MG63 (cell line): Measurements from ENCODE around the gene MAFF. TPM values are rescaled to one million over a fixed set of nuclear protein-coding genes. Genes with fewer than 3 reads are reported as not detected.
"Not testable (repeated sequence)": the region's sequence is repeated elsewhere in the genome, so short reads cannot be mapped to it uniquely, and the experiment has no call there.

Source experiments
- DNase-seq: peaks from one replicate; pipeline ENCODE4 v3.0.0-alpha.2; 2020
- H3K27me3 ChIP-seq: fragments of 250-450 bp; sonication (Bioruptor Pico); 2 replicates; pipeline ENCODE4 v1.5.1; 2020; ENCODE audit warnings: mild to moderate bottlenecking, moderate library complexity
- H3K36me3 ChIP-seq: fragments of 250-450 bp; sonication (Bioruptor Pico); 2 replicates; pipeline ENCODE4 v1.5.1; 2020; ENCODE audit warnings: mild to moderate bottlenecking, moderate library complexity
- H3K4me3 ChIP-seq: fragments of 250-450 bp; sonication (Bioruptor Pico); 2 replicates; pipeline ENCODE4 v1.5.1; 2020; ENCODE audit warnings: mild to moderate bottlenecking, moderate library complexity
- H3K9me3 ChIP-seq: fragments of 250-450 bp; sonication (Bioruptor Pico); 2 replicates; pipeline ENCODE4 v1.5.1; 2020; ENCODE audit warnings: mild to moderate bottlenecking, moderate library complexity
- total RNA-seq: library from RNA; depleted of rRNA; stranded (reverse); fragments of >200 nt; shearing (Covaris generic); gene quantifications from 2 replicates; pipeline ENCODE4 v1.2.3, GENCODE V29; 2014; ENCODE audit warnings: low replicate concordance

Gene MAFF
- total RNA-seq, 1 experiment from 2014 or later = 22.0 TPM

GRCh38 chr22:38228326-38228872 is 26.6 kb downstream of the MAFF start:
- peaks cover 69% of the 10 kb centered on the region for H3K36me3 ChIP-seq
- peak; percentile 43 for DNase-seq
- H3K9me3 ChIP-seq = no peaks in the 10 kb centered on the region
- H3K4me3 ChIP-seq = no peak overlapping the region
- no peaks in the 10 kb centered on the region for H3K27me3 ChIP-seq

GRCh38 chr22:38228873-38229740 is 27.3 kb downstream of the MAFF start:
- peak; percentile 86 for DNase-seq
- Histone ChIP-seq H3K9me3 (no peaks in the 10 kb centered on the region), H3K36me3 (peaks cover 71% of the 10 kb centered on the region), H3K4me3 (no peak overlapping the region), H3K27me3 (no peaks in the 10 kb centered on the region)

GRCh38 chr22:38230108-38230825 is 28.5 kb downstream of the MAFF start:
- Histone ChIP-seq H3K36me3 (peaks cover 72% of the 10 kb centered on the region), H3K27me3 (no peaks in the 10 kb centered on the region), H3K9me3 (no peaks in the 10 kb centered on the region), H3K4me3 (no peak overlapping the region)
- no peak for DNase-seq

- Histone ChIP-seq H3K36me3 (peaks cover 79% of the 10 kb centered on the region), H3K27me3 (no peaks in the 10 kb centered on the region), H3K9me3 (no peaks in the 10 kb centered on the region), H3K4me3 (no peak overlapping the region)
- no peak for DNase-seq
Observed at GRCh38 chr22:38230916-38231315, 29.1 kb downstream of the MAFF start.

GRCh38 chr22:38232196-38232595 is 30.4 kb downstream of the MAFF start:
- no peak overlapping the region for H3K4me3 ChIP-seq
- peaks cover 78% of the 10 kb centered on the region for H3K36me3 ChIP-seq
- no peak for DNase-seq
- no peaks in the 10 kb centered on the region for H3K27me3 ChIP-seq
- H3K9me3 ChIP-seq = no peaks in the 10 kb centered on the region

GRCh38 chr22:38233427-38233826 is 31.6 kb downstream of the MAFF start:
- H3K36me3 ChIP-seq = peaks cover 75% of the 10 kb centered on the region
- H3K4me3 ChIP-seq = no peak overlapping the region
- DNase-seq = peak; percentile 62
- no peaks in the 10 kb centered on the region for H3K27me3 ChIP-seq
- no peaks in the 10 kb centered on the region for H3K9me3 ChIP-seq

- peaks cover 73% of the 10 kb centered on the region for H3K36me3 ChIP-seq
- not testable (repeated sequence) for H3K27me3 ChIP-seq, H3K4me3 ChIP-seq, DNase-seq, H3K9me3 ChIP-seq
Observed at GRCh38 chr22:38233856-38234255, 32.1 kb downstream of the MAFF start.

- H3K27me3 ChIP-seq = no peaks in the 10 kb centered on the region
- H3K4me3 ChIP-seq = no peak overlapping the region
- no peak for DNase-seq
- H3K36me3 ChIP-seq = peaks cover 68% of the 10 kb centered on the region
- no peaks in the 10 kb centered on the region for H3K9me3 ChIP-seq
Observed at GRCh38 chr22:38235240-38235850, 33.6 kb downstream of the MAFF start.

GRCh38 chr22:38236786-38237185 is 35.0 kb downstream of the MAFF start:
- Histone ChIP-seq H3K36me3 (peaks cover 54% of the 10 kb centered on the region), H3K27me3 (no peaks in the 10 kb centered on the region), H3K4me3 (no peak overlapping the region), H3K9me3 (no peaks in the 10 kb centered on the region)
- no peak for DNase-seq

- peak; percentile 66 for DNase-seq
- H3K36me3 ChIP-seq = peaks cover 48% of the 10 kb centered on the region
- H3K27me3 ChIP-seq = no peaks in the 10 kb centered on the region
- no peak overlapping the region for H3K4me3 ChIP-seq
- H3K9me3 ChIP-seq = no peaks in the 10 kb centered on the region
Observed at GRCh38 chr22:38238519-38239071, 36.8 kb downstream of the MAFF start.

- DNase-seq = peak; percentile 91
- Histone ChIP-seq H3K36me3 (peaks cover 45% of the 10 kb centered on the region), H3K9me3 (no peaks in the 10 kb centered on the region), H3K27me3 (no peaks in the 10 kb centered on the region), H3K4me3 (no peak overlapping the region)
Observed at GRCh38 chr22:38239101-38239761, 37.4 kb downstream of the MAFF start.

- peak; percentile 90 for DNase-seq
- H3K27me3 ChIP-seq = no peaks in the 10 kb centered on the region
- no peaks in the 10 kb centered on the region for H3K9me3 ChIP-seq
- no peak overlapping the region for H3K4me3 ChIP-seq
- H3K36me3 ChIP-seq = peaks cover 37% of the 10 kb centered on the region
Observed at GRCh38 chr22:38240734-38241252, 39.0 kb downstream of the MAFF start.

- peak; percentile 44 for DNase-seq
- H3K9me3 ChIP-seq = no peaks in the 10 kb centered on the region
- H3K27me3 ChIP-seq = no peaks in the 10 kb centered on the region
- H3K4me3 ChIP-seq = no peak overlapping the region
- peaks cover 27% of the 10 kb centered on the region for H3K36me3 ChIP-seq
Observed at GRCh38 chr22:38243007-38243765, 41.4 kb downstream of the MAFF start.

GRCh38 chr22:38244106-38244505 is 42.3 kb downstream of the MAFF start:
- H3K36me3 ChIP-seq = peaks cover 32% of the 10 kb centered on the region
- H3K27me3 ChIP-seq = no peaks in the 10 kb centered on the region
- H3K4me3 ChIP-seq = no peak overlapping the region
- no peaks in the 10 kb centered on the region for H3K9me3 ChIP-seq
- no peak for DNase-seq

- Histone ChIP-seq H3K4me3 (no peak overlapping the region), H3K36me3 (peaks cover 43% of the 10 kb centered on the region), H3K9me3 (peaks cover 2% of the 10 kb centered on the region; the same call in 1 of the 2 replicates), H3K27me3 (no peaks in the 10 kb centered on the region)
- DNase-seq = no peak
Observed at GRCh38 chr22:38246046-38246658, 44.4 kb downstream of the MAFF start.
